GM13976 (cell line): ENCODE data around the gene PIK3CD.

ENCODE experiments used
- DNase-seq: peaks from one replicate; pipeline ENCODE4 v3.0.0; 2012; ENCODE audit warnings: low spot score
- CTCF ChIP-seq: IDR thresholded peaks from 2 replicates; pipeline ENCODE4 v1.5.1; 2012; ENCODE audit warnings: borderline replicate concordance, mild to moderate bottlenecking; ENCODE audit not compliant: insufficient read depth; ENCODE audit errors: extremely low read depth, missing control alignments, control extremely low read depth
- in situ Hi-C: fragments of 300-500 bp; cut with MboI; formaldehyde crosslinking; loops from one replicate; pipeline ENCODE4 v1.12.0; 2022; ENCODE audit warnings: low sequenced_read_pairs, mixed read lengths, inconsistent platforms; ENCODE audit not compliant: unreplicated experiment

PIK3CD gene

GRCh38 chr1:9629445-9630201 lies 21.9 kb upstream of the PIK3CD start:
- in situ Hi-C loops = no loop called here
- DNase-seq = peak; percentile 83
- no peak for TF ChIP-seq CTCF

- in situ Hi-C loops = no loop called here
- no peak for TF ChIP-seq CTCF
- no peak for DNase-seq
Observed at GRCh38 chr1:9630331-9631111, 21.0 kb upstream of the PIK3CD start.

DNA sequence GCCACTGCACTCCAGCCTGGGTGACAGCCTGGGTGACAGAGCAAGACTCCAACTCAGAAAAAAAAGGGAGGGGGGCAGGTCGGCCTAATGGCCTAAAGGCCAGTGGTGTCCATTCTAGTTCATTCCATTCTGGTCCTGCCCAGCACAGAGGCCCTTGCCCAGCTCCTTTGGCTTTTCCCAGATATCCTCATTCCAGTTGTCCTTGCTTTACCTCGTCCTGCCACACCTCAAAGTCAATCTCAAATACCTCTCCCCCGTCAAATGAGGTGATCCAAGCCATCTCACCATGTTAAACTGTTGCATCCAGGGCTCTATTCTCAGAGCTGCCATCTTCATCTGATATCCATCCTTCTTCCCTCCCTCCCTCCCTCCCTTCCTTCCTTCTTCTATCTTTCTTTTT lies 19.9 kb upstream of the PIK3CD start:
- in situ Hi-C loops = no loop called here
- TF ChIP-seq CTCF = no peak
- no peak for DNase-seq

- no peak for DNase-seq
- in situ Hi-C loops = no loop called here
- TF ChIP-seq CTCF = no peak
Observed at GRCh38 chr1:9633493-9633892, 18.0 kb upstream of the PIK3CD start.

DNA sequence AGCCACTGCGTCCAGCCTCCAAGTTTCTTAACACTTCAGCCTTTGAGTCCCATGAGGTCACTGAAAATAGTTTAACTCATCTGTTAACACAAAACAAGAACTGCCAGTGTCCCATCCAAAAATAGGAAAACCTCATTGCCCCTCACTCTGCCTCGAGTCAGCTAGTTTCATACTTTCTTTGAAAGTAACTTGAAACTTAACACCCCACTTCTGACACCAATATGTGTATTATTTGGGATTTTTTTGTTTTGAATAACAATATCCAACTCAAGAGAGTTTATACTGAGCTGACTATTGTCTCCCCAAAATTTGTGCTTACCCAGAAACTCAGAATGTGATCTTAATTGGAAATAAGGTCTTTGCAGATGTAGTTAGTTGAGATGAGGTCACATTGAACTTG lies 16.9 kb upstream of the PIK3CD start:
- in situ Hi-C loops = no loop called here
- no peak for TF ChIP-seq CTCF
- no peak for DNase-seq

- TF ChIP-seq CTCF = no peak
- in situ Hi-C loops = no loop called here
- DNase-seq = no peak
Observed at GRCh38 chr1:9639227-9639626, 12.3 kb upstream of the PIK3CD start.
